ENCODE results near the gene CDH23.
A peak's percentile ranks its signal among the peaks of the same experiment; 100 is the strongest.

CDH23 gene

DNA sequence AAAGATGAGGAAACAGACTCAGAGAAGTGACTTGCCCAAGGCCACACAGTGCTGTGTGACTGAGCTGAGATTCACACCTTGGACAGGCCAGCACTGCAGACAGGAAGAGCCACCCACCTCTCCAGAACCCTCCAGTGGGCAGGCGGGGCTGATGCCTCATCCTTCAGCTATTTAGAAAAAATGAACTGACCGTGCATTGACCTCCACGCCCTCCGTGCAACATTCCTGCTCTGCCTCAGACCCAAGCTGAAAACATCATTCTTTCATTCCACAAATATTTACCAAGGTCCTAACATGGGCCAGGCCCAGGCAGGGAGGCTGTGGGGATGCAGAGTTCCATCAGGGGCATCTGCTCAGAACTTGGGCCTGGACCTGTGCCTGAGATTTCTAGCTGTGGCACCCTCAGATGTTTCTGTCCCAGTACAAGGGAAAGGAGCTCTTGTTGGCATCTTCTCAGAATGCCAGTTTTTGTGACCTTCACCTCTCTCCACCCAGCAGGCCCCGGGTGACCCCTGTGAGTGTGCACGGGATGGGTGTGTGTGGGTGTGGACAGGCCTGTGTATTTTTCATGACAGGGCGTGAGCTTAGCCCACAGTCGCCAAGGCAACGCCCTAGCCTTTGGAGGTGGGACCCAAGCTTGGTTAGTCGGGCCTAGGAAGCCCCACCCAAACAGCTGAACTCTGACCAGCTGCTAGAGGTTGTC, 370.1 kb downstream of the CDH23 start:
- no peaks in the 10 kb centered on the region for H3K9me3 ChIP-seq
- H3K36me3 ChIP-seq: peaks cover 99% of the 10 kb centered on the region
- peaks cover 87 to 100% of the 10 kb centered on the region in 2 experiments for H3K4me1 ChIP-seq (ENCODE audit: control insufficient read depth in 1 of 2, insufficient read depth in 1 of 2, low read depth in 1 of 2, low read length in 1 of 2)
- peak overlapping the region; percentile 99 to 100 for H3K4me3 ChIP-seq (ENCODE audit: low read depth in 1 of 2, low read length in 1 of 2)
- TF ChIP-seq, protein P1, sequence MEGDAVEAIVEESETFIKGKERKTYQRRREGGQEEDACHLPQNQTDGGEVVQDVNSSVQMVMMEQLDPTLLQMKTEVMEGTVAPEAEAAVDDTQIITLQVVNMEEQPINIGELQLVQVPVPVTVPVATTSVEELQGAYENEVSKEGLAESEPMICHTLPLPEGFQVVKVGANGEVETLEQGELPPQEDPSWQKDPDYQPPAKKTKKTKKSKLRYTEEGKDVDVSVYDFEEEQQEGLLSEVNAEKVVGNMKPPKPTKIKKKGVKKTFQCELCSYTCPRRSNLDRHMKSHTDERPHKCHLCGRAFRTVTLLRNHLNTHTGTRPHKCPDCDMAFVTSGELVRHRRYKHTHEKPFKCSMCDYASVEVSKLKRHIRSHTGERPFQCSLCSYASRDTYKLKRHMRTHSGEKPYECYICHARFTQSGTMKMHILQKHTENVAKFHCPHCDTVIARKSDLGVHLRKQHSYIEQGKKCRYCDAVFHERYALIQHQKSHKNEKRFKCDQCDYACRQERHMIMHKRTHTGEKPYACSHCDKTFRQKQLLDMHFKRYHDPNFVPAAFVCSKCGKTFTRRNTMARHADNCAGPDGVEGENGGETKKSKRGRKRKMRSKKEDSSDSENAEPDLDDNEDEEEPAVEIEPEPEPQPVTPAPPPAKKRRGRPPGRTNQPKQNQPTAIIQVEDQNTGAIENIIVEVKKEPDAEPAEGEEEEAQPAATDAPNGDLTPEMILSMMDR (IDR thresholded peaks at IDR 0.05): no peak
- H3K27me3 ChIP-seq: no peaks in the 10 kb centered on the region
- peak overlapping the region; percentile 99 for H3K27ac ChIP-seq

DNA sequence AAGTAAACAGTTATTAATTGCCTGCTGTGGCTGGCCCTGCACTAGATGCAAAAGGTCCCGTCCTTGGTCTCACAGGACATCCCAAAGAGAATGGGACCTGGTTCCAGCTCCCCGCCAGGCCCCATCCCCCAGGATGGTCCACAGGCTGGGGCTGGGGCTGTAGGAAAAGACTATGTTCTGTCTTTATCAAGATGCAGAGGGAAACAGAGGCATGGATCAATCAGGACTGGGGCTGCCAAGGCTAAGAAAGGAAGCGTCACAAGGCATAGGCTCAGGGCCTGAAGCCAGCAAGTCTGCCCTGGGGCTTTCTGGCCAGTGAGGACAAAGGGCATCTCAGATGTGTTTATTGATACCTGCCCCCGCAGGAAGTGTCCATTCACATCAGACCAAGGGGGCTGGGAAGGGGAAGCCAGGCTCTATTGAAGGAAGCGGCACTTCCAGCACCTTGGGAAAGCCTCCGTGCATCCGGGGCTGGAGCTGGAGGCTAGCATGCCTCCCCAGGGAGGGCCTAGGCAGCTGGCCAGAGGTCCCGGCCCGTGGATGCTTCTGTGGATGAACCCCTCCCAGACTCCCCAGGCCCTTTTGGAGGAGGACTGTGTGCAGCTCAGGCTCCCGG, 370.8 kb downstream of the CDH23 start:
- no peaks in the 10 kb centered on the region for H3K9me3 ChIP-seq
- H3K27ac ChIP-seq: peak overlapping the region; percentile 99
- H3K27me3 ChIP-seq: no peaks in the 10 kb centered on the region
- peaks cover 97% of the 10 kb centered on the region for H3K36me3 ChIP-seq
- H3K4me1 ChIP-seq (ENCODE audit: control insufficient read depth in 1 of 2, insufficient read depth in 1 of 2, low read depth in 1 of 2, low read length in 1 of 2): peaks cover 80 to 97% of the 10 kb centered on the region in 2 experiments
- TF ChIP-seq, protein P1 (IDR thresholded peaks at IDR 0.05): no peak
- H3K4me3 ChIP-seq (ENCODE audit: low read depth in 1 of 2, low read length in 1 of 2): peak overlapping the region; percentile 99 to 100

DNA sequence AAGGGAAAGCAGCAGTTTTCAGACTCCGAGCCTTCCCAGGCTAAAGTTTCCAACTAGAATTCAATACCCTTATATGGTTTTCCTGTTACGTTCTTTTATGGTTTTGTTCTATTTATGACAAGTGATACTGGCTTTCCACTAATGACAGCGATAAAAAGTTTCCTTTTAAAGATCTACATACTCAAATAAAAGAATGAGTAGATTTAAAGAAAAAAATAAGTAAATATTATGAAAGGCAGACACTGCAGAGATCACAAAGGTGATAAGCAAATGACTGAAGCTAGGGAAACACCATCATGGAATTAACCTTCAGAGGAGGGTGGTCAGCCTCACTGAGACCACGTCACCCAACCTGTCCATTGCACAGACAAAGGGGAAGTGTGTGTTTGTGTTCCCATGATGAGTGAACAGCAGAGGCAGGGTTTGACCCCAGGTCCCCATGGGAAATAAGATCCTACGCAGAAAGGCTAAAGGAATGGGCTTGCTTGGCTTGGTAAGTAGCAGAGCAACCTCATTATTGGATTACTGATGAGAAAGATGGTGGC, 372.6 kb downstream of the CDH23 start:
- peaks cover 85% of the 10 kb centered on the region for H3K36me3 ChIP-seq
- TF ChIP-seq, protein P1 (IDR thresholded peaks at IDR 0.05): no peak
- H3K27me3 ChIP-seq: no peaks in the 10 kb centered on the region
- H3K4me1 ChIP-seq (ENCODE audit: control insufficient read depth in 1 of 2, insufficient read depth in 1 of 2, low read depth in 1 of 2, low read length in 1 of 2): peaks cover 74 to 87% of the 10 kb centered on the region in 2 experiments
- H3K9me3 ChIP-seq: no peaks in the 10 kb centered on the region
- H3K27ac ChIP-seq: peak overlapping the region; percentile 99
- H3K4me3 ChIP-seq (ENCODE audit: low read depth in 1 of 2, low read length in 1 of 2): peak overlapping the region; percentile 99 to 100

DNA sequence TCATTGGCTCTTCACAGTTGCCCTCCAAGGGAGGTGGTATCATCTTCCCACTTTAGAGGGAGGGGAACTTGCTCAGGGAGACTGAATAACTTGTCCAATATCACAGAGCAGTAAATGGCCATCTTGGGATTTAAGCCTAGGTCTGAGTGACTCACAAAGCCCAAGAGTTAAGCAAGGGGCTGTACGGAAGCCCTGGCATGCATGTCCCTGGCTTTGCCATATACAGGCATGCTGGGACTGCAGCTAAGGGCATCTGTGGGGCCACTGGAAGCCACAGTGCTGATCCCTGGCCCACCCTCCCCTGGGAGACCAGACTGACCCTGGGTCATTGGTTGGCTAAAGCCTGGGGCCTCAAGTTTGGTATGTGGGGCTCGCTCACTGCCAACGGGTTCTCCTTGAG, 373.5 kb downstream of the CDH23 start:
- Histone ChIP-seq H3K27me3 (no peaks in the 10 kb centered on the region), H3K27ac (peak overlapping the region; percentile 99), H3K36me3 (peaks cover 76% of the 10 kb centered on the region), H3K4me3 (ENCODE audit: low read depth in 1 of 2, low read length in 1 of 2) (peak overlapping the region; percentile 99 to 100), H3K4me1 (ENCODE audit: control insufficient read depth in 1 of 2, insufficient read depth in 1 of 2, low read depth in 1 of 2, low read length in 1 of 2) (peaks cover 74 to 87% of the 10 kb centered on the region in 2 experiments), H3K9me3 (no peaks in the 10 kb centered on the region)
- TF ChIP-seq, protein P1 (IDR thresholded peaks at IDR 0.05): no peak

DNA sequence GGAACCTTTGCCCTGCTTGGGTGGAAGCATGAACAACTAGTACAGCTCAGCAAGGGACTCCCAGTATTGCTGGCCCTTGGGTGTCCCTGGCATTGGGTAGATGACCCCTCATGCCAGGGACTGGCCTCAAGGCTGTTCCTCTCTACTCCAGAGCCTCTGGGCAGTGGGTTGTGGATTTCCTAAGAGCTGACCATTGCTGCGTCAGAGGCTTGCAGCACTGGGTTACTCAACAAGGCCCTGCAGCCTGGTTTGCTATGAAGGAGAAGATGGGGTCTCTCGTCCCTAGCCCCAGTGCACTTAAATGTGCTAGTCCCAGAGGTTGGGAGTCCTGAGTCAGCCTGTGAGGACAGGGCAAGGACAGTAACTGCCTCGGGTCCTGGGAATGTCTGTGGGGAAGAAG, 374.1 kb downstream of the CDH23 start:
- TF ChIP-seq, protein P1 (IDR thresholded peaks at IDR 0.05): no peak
- peak overlapping the region; percentile 99 for H3K27ac ChIP-seq
- H3K9me3 ChIP-seq: no peaks in the 10 kb centered on the region
- H3K27me3 ChIP-seq: no peaks in the 10 kb centered on the region
- peaks cover 74 to 87% of the 10 kb centered on the region in 2 experiments for H3K4me1 ChIP-seq (ENCODE audit: control insufficient read depth in 1 of 2, insufficient read depth in 1 of 2, low read depth in 1 of 2, low read length in 1 of 2)
- peak overlapping the region; percentile 99 to 100 for H3K4me3 ChIP-seq (ENCODE audit: low read depth in 1 of 2, low read length in 1 of 2)
- H3K36me3 ChIP-seq: peaks cover 71% of the 10 kb centered on the region

Measured in neutrophil (primary cell).